Smooth muscle cell (in vitro differentiated cells): Measurements from ENCODE around the gene ENTPD1. TPM values are rescaled to one million over a fixed set of nuclear protein-coding genes. Genes with fewer than 3 reads are reported as not detected.

Experiments
- DNase-seq: peaks from one replicate; lab custom pipeline; 2025; ENCODE audit not compliant: unreplicated experiment; lab: John Stamatoyannopoulos, UW
- H2AFZ ChIP-seq: fragments of 200-600 bp; sonication (generic); 2 replicates; pipeline ENCODE4 v1.6.0; 2016; ENCODE audit warnings: antibody characterized with exemption, low read depth, mild to moderate bottlenecking
- H3F3A ChIP-seq: fragments of 200-600 bp; sonication (generic); 2 replicates; pipeline ENCODE4 v1.6.0; 2017; ENCODE audit warnings: antibody characterized with exemption, low read depth
- H3K27ac ChIP-seq: fragments of 200-600 bp; sonication (generic); 2 replicates; pipeline ENCODE4 v1.5.1; 2016; ENCODE audit warnings: low read depth, mild to moderate bottlenecking
- H3K27me3 ChIP-seq: fragments of 200-600 bp; sonication (generic); 2 replicates; pipeline ENCODE4 v1.6.1; 2016; ENCODE audit warnings: low read depth, mild to moderate bottlenecking
- H3K36me3 ChIP-seq: fragments of 200-600 bp; sonication (generic); 2 replicates; pipeline ENCODE4 v1.5.1; 2016; ENCODE audit warnings: low read depth
- H3K4me1 ChIP-seq: fragments of 200-600 bp; sonication (generic); 2 replicates; pipeline ENCODE4 v1.5.1; 2016; ENCODE audit warnings: low read depth
- H3K4me2 ChIP-seq: fragments of 200-600 bp; sonication (generic); 2 replicates; pipeline ENCODE4 v1.6.0; 2016; ENCODE audit warnings: mild to moderate bottlenecking
- H3K4me3 ChIP-seq: fragments of 200-600 bp; sonication (generic); 2 replicates; pipeline ENCODE4 v1.5.1; 2016; ENCODE audit warnings: mild to moderate bottlenecking
- H3K79me2 ChIP-seq: fragments of 200-600 bp; sonication (generic); 2 replicates; pipeline ENCODE4 v1.6.0; 2016; ENCODE audit warnings: low read depth, mild to moderate bottlenecking
- H3K9ac ChIP-seq: fragments of 200-600 bp; sonication (generic); 2 replicates; pipeline ENCODE4 v1.6.0; 2016; ENCODE audit warnings: low read depth
- H3K9me3 ChIP-seq: fragments of 200-600 bp; sonication (generic); replicated peaks from 2 replicates; pipeline ENCODE4 v1.5.1; 2016; ENCODE audit warnings: low read depth
- H4K20me1 ChIP-seq: fragments of 200-600 bp; sonication (generic); 2 replicates; pipeline ENCODE4 v1.6.0; 2016; ENCODE audit warnings: low read depth
- CTCF ChIP-seq: fragments of 200-600 bp; sonication (generic); IDR thresholded peaks from 2 replicates; pipeline ENCODE4 v1.5.1; 2017; ENCODE audit warnings: borderline replicate concordance, mild to moderate bottlenecking, antibody characterized with exemption; ENCODE audit not compliant: insufficient read depth, poor library complexity, severe bottlenecking
- WGBS: methylation state at CpG from one replicate; pipeline ENCODE4 v1.1.7; 2016; ENCODE audit warnings: low lambda C conversion rate; 5-methylcytosine and 5-hydroxymethylcytosine counted together
- polyA plus RNA-seq: library from polyadenylated mRNA; unstranded; fragments of >200 nt; fragmentation: Nextera tagmentation; extraction: Ambion mirVana; gene quantifications from 2 replicates; pipeline ENCODE4 v1.2.1, GENCODE V29; 2016
- total RNA-seq: library from RNA; depleted of rRNA; stranded (reverse); fragments of >200 nt; gene quantifications from 2 replicates; pipeline ENCODE4 v1.2.3, GENCODE V29; 2014

Gene ENTPD1
- total and polyA plus RNA-seq, 2 experiments from 2014 or later = 2.7 to 5.0 TPM

DNA sequence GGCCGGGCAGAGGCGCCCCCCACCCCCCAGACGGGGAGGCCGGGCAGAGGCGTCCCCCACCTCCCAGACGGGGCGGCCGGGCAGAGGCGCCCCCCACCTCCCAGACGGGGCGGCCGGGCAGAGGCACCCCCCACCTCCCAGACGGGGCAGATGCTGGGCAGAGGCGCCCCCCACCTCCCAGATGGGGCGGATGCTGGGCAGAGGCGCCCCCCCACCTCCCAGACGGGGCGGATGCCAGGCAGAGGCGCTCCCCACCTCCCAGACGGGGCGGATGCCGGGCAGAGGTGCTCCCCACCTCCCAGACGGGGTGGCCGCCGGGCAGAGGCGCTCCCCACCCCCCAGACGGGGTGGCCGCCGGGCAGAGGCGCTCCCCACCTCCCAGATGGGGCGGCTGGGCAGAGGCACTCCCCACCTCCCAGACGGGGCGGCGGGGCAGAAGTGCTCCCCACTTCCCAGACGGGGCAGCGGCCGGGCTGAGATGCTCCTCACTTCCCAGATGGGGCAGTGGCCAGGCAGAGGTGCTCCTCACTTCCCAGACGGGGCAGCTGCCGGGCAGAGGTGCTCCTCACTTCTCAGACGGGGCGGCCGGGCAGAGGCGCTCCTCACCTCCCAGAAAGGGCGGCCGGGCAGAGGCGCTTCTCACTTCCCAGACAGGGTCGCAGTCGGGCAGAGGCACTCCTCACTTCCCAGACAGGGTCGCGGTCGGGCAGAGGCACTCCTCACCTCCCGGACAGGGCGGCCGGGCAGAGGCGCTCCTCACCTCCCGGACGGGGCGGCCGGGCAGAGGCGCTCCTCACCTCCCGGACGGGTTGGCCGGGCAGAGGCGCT lies 53.6 kb downstream of the ENTPD1 start:
- no peaks in the 10 kb centered on the region for H3K36me3 ChIP-seq
- TF ChIP-seq CTCF = no peak
- no peaks in the 10 kb centered on the region for H4K20me1 ChIP-seq
- 96% methylated on average over 23 of the region's 64 CpGs for WGBS
- no peak overlapping the region for H2AFZ ChIP-seq
- H3K4me3 ChIP-seq = no peak overlapping the region
- H3K4me2 ChIP-seq = no peak overlapping the region
- H3K9ac ChIP-seq = no peak overlapping the region
- no peaks in the 10 kb centered on the region for H3K79me2 ChIP-seq
- no peaks in the 10 kb centered on the region for H3F3A ChIP-seq
- no peak for DNase-seq
- H3K9me3 ChIP-seq = no peaks in the 10 kb centered on the region
- no peak overlapping the region for H3K27ac ChIP-seq
- H3K4me1 ChIP-seq = no peaks in the 10 kb centered on the region
- H3K27me3 ChIP-seq = no peaks in the 10 kb centered on the region

GRCh38 chr10:95810198-95810976 lies 54.4 kb downstream of the ENTPD1 start:
- no peaks in the 10 kb centered on the region for H4K20me1 ChIP-seq

DNA sequence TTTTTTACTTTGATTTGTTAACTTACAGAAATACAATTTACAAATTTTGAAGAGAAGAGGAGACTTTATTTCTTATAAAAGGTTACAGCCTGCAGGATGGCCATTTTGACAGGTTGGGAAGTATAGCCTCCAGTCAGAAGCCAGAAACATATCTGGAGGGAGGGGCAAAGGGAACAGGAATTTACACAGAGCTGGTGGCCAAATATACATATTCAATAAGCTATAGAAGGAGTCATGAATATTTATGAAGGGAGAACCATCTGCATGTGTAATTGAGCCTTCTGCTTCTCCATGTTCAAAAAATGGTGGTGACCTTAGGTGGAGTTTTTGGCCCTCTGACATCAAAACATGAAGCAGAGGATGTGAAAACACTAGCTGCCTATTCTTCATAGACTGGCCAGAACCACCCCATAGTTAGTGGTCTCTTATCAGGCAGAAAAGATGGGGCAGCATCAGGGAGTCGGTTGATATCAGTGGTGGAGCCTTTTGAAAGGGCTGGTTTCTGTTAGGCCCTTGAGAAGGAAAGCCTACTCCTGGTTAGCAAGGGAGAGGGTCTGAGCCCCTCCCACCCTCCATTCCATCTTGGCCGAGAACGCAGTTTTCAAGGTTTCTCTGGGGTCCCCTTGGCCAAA lies 57.2 kb downstream of the ENTPD1 start:
- Histone ChIP-seq H3K79me2 (no peaks in the 10 kb centered on the region), H4K20me1 (no peaks in the 10 kb centered on the region), H3K4me2 (peak overlapping the region; percentile 55), H3K9me3 (no peaks in the 10 kb centered on the region), H3K36me3 (no peaks in the 10 kb centered on the region), H3K27me3 (no peaks in the 10 kb centered on the region), H3K27ac (peak overlapping the region; percentile 65), H3K4me3 (no peak overlapping the region), H3K9ac (no peak overlapping the region), H2AFZ (no peak overlapping the region), H3F3A (no peaks in the 10 kb centered on the region), H3K4me1 (no peaks in the 10 kb centered on the region)
- TF ChIP-seq CTCF = no peak
- DNase-seq = no peak
- 97% methylated on average over 3 of the region's 3 CpGs for WGBS

More at GRCh38 chr10:95810198-95810976, 54.4 kb downstream of the ENTPD1 start:
- no peak for DNase-seq
- Histone ChIP-seq H3K9me3 (no peaks in the 10 kb centered on the region), H3K36me3 (no peaks in the 10 kb centered on the region), H3F3A (no peaks in the 10 kb centered on the region), H2AFZ (no peak overlapping the region), H3K4me3 (no peak overlapping the region), H3K4me1 (no peaks in the 10 kb centered on the region), H3K9ac (no peak overlapping the region), H3K27me3 (no peaks in the 10 kb centered on the region), H3K4me2 (no peak overlapping the region), H3K79me2 (no peaks in the 10 kb centered on the region), H3K27ac (no peak overlapping the region)
- whole genome bisulfite sequencing = 87% methylated on average over 19 of the region's 20 CpGs
- TF ChIP-seq CTCF = no peak
